HCT116 (cell line): Measurements from ENCODE around the gene VSTM2B.

Experiments
- CTCF ChIP-seq, 3 experiments: fragments of 200-600 bp in 1 of 3; sonication (generic) in 1 of 3; IDR thresholded peaks in 2 of 3; conservative IDR thresholded peaks in 1 of 3; 2 replicates each; pipeline ENCODE4 v1.5.1; 2012 to 2017; ENCODE audit warnings: low read depth in 2 of 3, low read length in 2 of 3, antibody characterized with exemption in 1 of 3, borderline replicate concordance in 1 of 3, control low read depth in 1 of 3, mild to moderate bottlenecking in 1 of 3, mixed read lengths in 1 of 3, mixed run types in 1 of 3, moderate library complexity in 1 of 3; ENCODE audit not compliant: insufficient read depth in 1 of 3
- EGR1 ChIP-seq: IDR thresholded peaks from 2 replicates; pipeline ENCODE4 v1.6.1; 2012; ENCODE audit warnings: low read depth
- EZH2 ChIP-seq: fragments of 200-600 bp; sonication (generic); IDR thresholded peaks from 2 replicates; pipeline ENCODE4 v1.6.1; 2017; ENCODE audit warnings: antibody characterized with exemption, mixed run types
- POLR2A ChIP-seq: IDR thresholded peaks from 2 replicates; pipeline ENCODE4 v1.7.0; 2011; ENCODE audit warnings: borderline replicate concordance; ENCODE audit not compliant: insufficient read depth, insufficient read length; ENCODE audit errors: extremely low read depth
- ZNF274 ChIP-seq: fragments of 200-500 bp; sonication (Bioruptor generic); IDR thresholded peaks from 2 replicates; pipeline ENCODE4 v1.6.1; 2014; ENCODE audit warnings: mild to moderate bottlenecking, low read depth, low read length, inconsistent platforms

GRCh38 chr19:29505097-29505824 lies 20.5 kb upstream of the VSTM2B start:
- TF ChIP-seq CTCF (IDR thresholded peaks at IDR 0.05 in 2 of 3, conservative IDR thresholded peaks at IDR 0.05 in 1 of 3; ENCODE audit: borderline replicate concordance in 1 of 3, insufficient read depth in 1 of 3, low read depth in 2 of 3, low read length in 2 of 3) (no peak), EGR1 (no peak), POLR2A (no peak), ZNF274 (no peak), EZH2 (no peak)
